Skeletal muscle satellite cell (primary cell): ENCODE measurements around the gene TMEM184A.

Experiments used
- H3K27me3 ChIP-seq: 2 replicates; pipeline ENCODE4 v1.7.0; 2013; ENCODE audit warnings: low read length; ENCODE audit not compliant: control insufficient read depth, insufficient read depth
- H3K36me3 ChIP-seq: 2 replicates; pipeline ENCODE4 v1.7.0; 2013; ENCODE audit warnings: mild to moderate bottlenecking, control low read depth, low read length; ENCODE audit not compliant: insufficient read depth
- H3K4me1 ChIP-seq: 2 replicates; pipeline ENCODE4 v1.7.0; 2013; ENCODE audit warnings: low read length; ENCODE audit not compliant: control insufficient read depth, insufficient read depth
- H3K4me2 ChIP-seq: 2 replicates; pipeline ENCODE4 v1.7.0; 2013; ENCODE audit warnings: mild to moderate bottlenecking, low read length
- H3K4me3 ChIP-seq: 2 replicates; pipeline ENCODE4 v1.7.0; 2013; ENCODE audit warnings: low read length
- H3K9ac ChIP-seq: 2 replicates; pipeline ENCODE4 v1.7.0; 2013; ENCODE audit warnings: mild to moderate bottlenecking, low read depth, low read length, moderate library complexity
- H3K9me3 ChIP-seq: replicated peaks from 2 replicates; pipeline ENCODE4 v1.7.0; 2013; ENCODE audit warnings: mild to moderate bottlenecking, control low read depth, low read length

The TMEM184A gene

GRCh38 chr7:1492640-1493039 is 63.4 kb downstream of the TMEM184A start:
- Histone ChIP-seq H3K4me1 (no peaks in the 10 kb centered on the region), H3K9ac (no peak overlapping the region), H3K4me2 (no peak overlapping the region), H3K9me3 (no peaks in the 10 kb centered on the region), H3K27me3 (no peaks in the 10 kb centered on the region), H3K36me3 (peaks cover 60% of the 10 kb centered on the region), H3K4me3 (no peak overlapping the region)
